ENCODE measurements around the gene SCLY.

DNA sequence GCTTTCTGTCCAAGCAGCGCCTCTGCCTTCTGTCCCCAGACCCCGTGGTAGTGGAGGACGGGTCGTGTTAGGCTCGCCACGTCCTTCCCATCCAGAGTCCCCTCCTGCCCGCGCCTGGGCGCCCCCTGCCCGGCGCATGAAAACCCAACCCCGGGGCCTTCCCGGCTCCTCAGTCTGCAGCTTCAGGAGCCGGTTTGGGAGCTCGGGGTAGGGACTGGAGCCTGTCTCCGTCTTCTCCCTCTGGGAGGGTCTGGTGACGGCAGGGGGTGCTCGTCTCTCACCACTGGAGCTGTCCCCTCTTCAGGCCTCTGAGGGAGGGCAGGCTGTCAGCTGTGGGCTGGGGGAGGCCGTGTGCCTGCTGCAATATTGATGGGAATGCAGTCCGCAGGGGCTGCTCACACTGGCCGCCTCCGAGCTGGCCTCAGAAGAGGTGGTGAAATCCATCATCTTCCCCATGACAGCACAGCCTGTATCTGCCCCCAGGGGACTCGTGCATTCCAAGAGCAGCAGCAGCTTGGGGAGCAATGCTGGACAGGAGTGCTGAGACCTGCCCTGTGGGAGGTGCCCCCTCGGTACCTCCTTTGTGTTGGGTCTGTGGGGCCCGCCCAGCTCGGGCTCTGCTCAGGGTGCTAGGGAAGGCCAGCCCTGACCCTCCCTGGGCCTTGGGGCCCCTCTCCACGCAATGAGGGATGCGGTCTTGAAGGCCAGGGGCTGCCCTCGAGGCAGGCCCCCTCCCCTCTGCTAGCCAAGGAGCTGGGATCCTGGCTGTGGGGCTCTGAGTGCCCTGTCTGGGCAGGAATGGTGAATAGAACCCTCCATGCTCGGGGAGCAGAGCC is 59.9 kb downstream of the SCLY start:
- TF ChIP-seq, protein P1, sequence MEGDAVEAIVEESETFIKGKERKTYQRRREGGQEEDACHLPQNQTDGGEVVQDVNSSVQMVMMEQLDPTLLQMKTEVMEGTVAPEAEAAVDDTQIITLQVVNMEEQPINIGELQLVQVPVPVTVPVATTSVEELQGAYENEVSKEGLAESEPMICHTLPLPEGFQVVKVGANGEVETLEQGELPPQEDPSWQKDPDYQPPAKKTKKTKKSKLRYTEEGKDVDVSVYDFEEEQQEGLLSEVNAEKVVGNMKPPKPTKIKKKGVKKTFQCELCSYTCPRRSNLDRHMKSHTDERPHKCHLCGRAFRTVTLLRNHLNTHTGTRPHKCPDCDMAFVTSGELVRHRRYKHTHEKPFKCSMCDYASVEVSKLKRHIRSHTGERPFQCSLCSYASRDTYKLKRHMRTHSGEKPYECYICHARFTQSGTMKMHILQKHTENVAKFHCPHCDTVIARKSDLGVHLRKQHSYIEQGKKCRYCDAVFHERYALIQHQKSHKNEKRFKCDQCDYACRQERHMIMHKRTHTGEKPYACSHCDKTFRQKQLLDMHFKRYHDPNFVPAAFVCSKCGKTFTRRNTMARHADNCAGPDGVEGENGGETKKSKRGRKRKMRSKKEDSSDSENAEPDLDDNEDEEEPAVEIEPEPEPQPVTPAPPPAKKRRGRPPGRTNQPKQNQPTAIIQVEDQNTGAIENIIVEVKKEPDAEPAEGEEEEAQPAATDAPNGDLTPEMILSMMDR (conservative IDR thresholded peaks at IDR 0.05; ENCODE audit: low read depth, low read length), result no peak
- TF ChIP-seq EZH2 (IDR thresholded peaks at IDR 0.05; ENCODE audit: borderline replicate concordance, low read depth, low read length, poor library complexity, severe bottlenecking), result no peak
